ENCODE data around the gene CCK.
A peak's percentile ranks its signal among the peaks of the same experiment; 100 is the strongest.

Gene CCK

DNA sequence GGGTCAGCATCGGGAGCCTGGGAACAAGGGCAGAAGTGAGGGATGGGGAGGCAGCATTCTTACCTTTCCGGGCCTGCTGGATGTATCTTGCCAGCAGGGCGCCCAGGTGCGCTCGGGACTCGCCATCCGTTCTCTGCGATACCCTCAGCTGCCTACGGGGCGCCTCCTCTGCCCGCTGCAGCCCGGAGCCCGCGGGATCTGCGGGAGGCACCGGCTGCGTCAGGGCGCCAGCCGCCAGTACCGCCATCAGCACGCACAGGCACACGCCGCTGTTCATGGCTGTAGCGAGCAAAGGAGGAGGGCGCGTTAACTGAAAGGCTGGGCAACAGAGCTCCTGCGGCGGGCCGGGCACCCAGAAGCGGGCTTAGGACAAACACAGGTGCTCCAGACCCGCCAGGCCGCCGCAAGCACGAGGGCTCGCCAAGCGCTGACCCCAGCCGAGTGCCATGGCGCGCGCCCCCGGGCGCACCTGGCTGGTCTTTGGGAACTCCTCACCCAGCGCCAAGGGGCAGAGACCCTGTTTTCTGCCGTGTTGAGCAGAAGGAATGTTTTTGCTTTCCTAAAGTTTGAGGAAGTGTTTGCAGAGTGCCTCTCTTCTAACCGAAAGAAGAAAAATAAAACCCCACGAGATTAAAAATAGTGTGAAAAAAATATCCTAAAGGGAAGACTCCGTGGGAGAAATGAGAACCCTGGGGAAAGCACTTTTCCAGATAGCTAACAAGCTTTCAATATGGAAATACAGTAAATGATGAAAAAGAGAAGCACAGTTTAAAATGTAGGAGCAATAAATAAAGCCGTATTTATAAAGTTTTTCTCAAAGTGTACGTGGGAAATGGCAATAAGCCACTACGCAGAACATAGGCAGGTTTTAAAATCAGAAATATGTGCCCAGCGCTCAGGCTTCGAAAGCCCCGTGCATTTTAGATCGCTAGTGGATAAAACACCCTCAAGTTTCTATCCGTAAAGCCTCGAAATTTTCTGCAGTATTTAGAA, 2.3 kb downstream of the CCK start:
- POLR2A ChIA-PET (ENCODE audit: low non-redundant PET), result no interaction called here
- no peak for DNase-seq (ENCODE audit: low spot score)
- CTCF ChIA-PET, result no interaction called here
- TF ChIP-seq, protein P1, sequence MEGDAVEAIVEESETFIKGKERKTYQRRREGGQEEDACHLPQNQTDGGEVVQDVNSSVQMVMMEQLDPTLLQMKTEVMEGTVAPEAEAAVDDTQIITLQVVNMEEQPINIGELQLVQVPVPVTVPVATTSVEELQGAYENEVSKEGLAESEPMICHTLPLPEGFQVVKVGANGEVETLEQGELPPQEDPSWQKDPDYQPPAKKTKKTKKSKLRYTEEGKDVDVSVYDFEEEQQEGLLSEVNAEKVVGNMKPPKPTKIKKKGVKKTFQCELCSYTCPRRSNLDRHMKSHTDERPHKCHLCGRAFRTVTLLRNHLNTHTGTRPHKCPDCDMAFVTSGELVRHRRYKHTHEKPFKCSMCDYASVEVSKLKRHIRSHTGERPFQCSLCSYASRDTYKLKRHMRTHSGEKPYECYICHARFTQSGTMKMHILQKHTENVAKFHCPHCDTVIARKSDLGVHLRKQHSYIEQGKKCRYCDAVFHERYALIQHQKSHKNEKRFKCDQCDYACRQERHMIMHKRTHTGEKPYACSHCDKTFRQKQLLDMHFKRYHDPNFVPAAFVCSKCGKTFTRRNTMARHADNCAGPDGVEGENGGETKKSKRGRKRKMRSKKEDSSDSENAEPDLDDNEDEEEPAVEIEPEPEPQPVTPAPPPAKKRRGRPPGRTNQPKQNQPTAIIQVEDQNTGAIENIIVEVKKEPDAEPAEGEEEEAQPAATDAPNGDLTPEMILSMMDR (conservative IDR thresholded peaks at IDR 0.05; ENCODE audit: low read depth), result no peak
- no peak overlapping the region for H3K27ac ChIP-seq

GRCh38 chr3:42262525-42262924, 3.5 kb downstream of the CCK start:
- peak; percentile 75 for DNase-seq (ENCODE audit: low spot score)
- POLR2A ChIA-PET (ENCODE audit: low non-redundant PET), result interaction anchor here (0.7 kb wide), 1 partner anchor 273 kb away, joined by 6 read pairs; no protein-coding TSS in a partner anchor
- CTCF ChIA-PET, result interaction anchor here (1.0 kb wide), 1 partner anchor 181 kb away, joined by 3 read pairs; no protein-coding TSS in a partner anchor
- peak overlapping the region; percentile 63 for H3K27ac ChIP-seq
- TF ChIP-seq, protein P1 (conservative IDR thresholded peaks at IDR 0.05; ENCODE audit: low read depth), result no peak

- CTCF ChIA-PET, result interaction anchor here (1.0 kb wide), 1 partner anchor 187 kb away, joined by 3 read pairs; no protein-coding TSS in a partner anchor
- H3K27ac ChIP-seq, result peak overlapping the region; percentile 84
- TF ChIP-seq, protein P1 (conservative IDR thresholded peaks at IDR 0.05; ENCODE audit: low read depth), result no peak
- POLR2A ChIA-PET (ENCODE audit: low non-redundant PET), result no interaction called here
- peak; percentile 68 for DNase-seq (ENCODE audit: low spot score)
Measured at GRCh38 chr3:42257007-42257406, 9.0 kb downstream of the CCK start.

DNA sequence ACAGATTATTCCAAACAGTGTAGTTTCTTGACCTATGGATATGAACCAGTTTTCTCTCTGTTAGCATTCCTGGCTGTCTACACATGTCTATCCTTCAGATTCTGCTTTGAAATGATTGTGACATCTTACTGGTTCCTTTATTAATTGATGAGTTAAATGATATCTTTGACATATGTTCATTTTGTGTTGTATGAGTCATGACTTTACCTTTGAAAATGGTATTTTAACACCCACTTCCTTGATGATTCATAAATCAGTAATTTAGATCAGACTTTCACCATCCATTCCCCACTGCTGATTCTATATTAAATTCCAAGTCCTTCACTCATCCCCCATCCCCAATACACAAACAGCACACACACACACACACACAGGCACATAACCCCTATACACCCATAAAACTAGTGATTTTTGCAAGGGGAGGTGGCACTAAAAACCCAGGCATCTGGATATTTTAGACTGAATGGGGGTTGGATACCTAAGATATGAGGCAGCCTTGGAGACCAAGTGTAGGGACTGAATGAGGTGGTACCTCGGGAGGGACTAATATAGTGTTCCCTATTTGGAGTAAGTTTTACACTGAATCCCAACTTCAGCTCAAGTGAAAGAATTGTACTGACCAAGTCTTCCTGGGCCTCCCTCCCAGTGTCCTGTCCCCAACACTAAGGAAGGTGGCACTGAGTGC, 9.7 kb downstream of the CCK start:
- CTCF ChIA-PET, result interaction anchor here (1.0 kb wide), 1 partner anchor 187 kb away, joined by 3 read pairs; no protein-coding TSS in a partner anchor
- DNase-seq (ENCODE audit: low spot score), result peak; percentile 84
- TF ChIP-seq, protein P1 (conservative IDR thresholded peaks at IDR 0.05; ENCODE audit: low read depth), result no peak

DNA sequence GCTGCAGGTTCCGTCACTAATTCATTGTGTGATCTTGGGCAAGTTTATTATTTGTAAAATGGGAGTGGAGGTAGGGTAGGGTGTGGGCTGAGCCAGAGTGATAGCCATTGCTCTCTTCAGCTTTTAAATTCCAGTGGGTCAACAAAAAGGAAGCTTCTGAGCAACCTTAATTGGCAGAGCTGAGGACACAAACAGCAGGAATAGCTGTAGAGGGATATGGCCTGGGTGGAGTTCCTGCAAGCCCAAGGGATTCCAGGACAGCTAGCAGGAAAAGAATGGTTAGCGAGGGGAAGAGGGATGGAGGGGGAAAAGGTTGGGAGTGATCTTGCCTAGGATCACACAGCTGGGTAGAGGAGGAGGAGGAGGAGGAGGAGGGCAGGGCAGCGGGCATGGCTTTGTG, 11.4 kb downstream of the CCK start:
- DNase-seq (ENCODE audit: low spot score), result no peak
- ChIA-PET POLR2A (ENCODE audit: low non-redundant PET) (no interaction called here), CTCF (no interaction called here)
- peak overlapping the region; percentile 73 for H3K27ac ChIP-seq
- TF ChIP-seq, protein P1 (conservative IDR thresholded peaks at IDR 0.05; ENCODE audit: low read depth), result no peak

More for the DNA sequence above, 9.7 kb downstream of the CCK start:
- peak overlapping the region; percentile 84 for H3K27ac ChIP-seq
- POLR2A ChIA-PET (ENCODE audit: low non-redundant PET), result no interaction called here

DNA sequence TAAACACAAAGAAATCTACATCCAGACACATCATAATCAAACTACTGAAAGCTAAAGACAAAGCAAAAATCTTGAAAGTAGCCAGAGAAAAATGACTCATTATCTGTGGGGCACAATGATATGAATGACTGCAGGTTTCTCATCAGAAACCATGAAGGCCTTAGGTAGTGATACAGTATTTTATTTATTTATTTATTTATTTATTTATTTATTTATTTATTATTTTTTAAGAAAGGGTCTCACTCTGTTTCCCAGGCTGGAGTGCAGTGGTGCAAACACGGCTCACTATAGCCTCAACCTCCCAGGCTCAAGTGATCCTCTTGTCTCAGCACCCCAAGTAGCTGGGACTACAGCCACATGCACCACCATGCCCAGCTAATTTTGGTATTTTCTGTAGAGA, 15.2 kb downstream of the CCK start:
- no peak for DNase-seq (ENCODE audit: low spot score)
- H3K27ac ChIP-seq, result no peak overlapping the region
- CTCF ChIA-PET, result no interaction called here
- TF ChIP-seq, protein P1 (conservative IDR thresholded peaks at IDR 0.05; ENCODE audit: low read depth), result no peak
- POLR2A ChIA-PET (ENCODE audit: low non-redundant PET), result no interaction called here

Measured in RWPE1 (cell line).